OCI-LY3 (cell line): ENCODE measurements around the gene KCNK6.

Experiments used
- CTCF ChIP-seq: fragments of 200-600, 300-600 bp; sonication (generic); IDR thresholded peaks from 2 replicates; pipeline ENCODE4 v1.5.1; 2014; ENCODE audit warnings: antibody characterized with exemption, low read length, low read depth
- EZH2phosphoT487 ChIP-seq: fragments of 200-600 bp; shearing (Covaris generic); IDR thresholded peaks from 2 replicates; pipeline ENCODE4 v1.6.1; 2018; ENCODE audit warnings: antibody characterized with exemption, mixed run types, low read depth

- TF ChIP-seq CTCF, result no peak
- TF ChIP-seq EZH2phosphoT487, result no peak
These were observed 26.4 kb upstream of the KCNK6 start for GRCh38 chr19:38293281-38293680.
